GM18520 (cell line): ENCODE measurements around the gene HTR1B.

ENCODE experiments used
- ATAC-seq: cut with Tn5 transposase; IDR thresholded peaks from one replicate; pipeline ENCODE4 v1.9.1; 2021; ENCODE audit not compliant: unreplicated experiment

Gene HTR1B

DNA sequence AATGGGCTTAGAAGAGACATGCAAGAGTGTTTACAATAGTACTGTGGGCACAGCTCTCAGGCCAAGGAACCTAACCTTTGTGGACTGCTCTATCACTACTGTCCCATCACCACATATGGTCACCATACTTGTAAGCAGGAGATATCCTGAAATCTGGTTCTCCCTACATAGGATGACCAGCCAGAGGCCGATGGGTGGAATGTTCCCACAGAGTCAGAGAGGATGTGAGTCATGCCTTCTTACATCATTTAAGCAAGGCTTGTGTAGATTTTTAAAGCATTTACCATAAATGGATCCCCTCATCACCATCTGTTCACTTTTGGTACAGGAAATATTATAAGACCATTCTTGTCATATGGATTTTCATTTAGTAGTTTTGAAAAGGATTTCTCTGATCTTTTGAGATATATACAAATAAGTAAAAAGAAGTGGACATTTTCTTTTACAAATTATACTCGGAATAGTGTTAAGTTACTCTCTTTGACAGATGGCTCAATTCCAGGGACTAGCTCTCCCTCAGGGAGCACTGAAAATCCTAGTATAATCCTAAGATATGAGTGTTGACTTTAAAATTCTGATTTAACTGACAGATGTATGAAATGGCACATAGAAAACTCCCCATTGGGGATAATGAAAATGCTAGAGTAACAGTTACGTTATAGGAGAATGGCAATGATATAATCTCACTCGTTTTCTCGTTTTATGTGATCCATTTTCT, 6.6 kb downstream of the HTR1B start:
- ATAC-seq = no peak

DNA sequence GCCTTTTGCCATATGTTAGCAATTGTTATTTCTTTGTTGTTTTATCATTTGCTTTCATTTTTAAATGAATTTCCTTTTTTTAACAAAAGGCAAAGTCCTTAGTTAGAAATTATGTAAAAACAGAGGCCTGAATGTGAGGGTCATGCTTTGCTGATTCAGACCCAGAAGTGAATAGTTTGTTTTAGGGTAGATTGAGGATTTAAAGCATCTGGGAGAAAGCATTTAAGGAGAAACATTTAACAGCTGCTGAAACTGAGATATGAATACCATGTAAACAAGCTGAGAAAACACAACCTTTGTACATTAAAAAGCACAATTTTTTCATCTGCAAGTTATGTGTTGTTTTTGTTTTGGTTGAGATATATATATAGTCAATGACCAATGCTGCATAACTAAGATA, 8.0 kb downstream of the HTR1B start:
- no peak for ATAC-seq

DNA sequence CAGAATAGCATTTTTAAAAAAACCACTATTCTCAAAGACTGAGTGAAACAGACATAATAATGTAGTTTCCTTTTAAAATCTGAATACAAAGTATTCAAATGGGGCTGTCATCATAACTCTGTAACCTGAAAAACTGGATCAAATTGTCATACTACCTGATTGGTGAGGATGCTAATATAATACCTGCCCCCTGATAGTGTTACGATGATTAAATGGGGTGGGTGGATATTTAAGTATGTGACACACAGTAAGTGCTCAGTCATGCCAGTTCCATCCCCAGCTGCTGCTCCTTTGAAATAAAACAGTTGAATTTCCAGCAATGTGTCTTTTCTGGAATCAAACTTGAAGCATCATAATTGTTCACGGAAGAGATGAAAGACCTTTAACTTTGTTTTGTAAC, 8.9 kb downstream of the HTR1B start:
- ATAC-seq = no peak

DNA sequence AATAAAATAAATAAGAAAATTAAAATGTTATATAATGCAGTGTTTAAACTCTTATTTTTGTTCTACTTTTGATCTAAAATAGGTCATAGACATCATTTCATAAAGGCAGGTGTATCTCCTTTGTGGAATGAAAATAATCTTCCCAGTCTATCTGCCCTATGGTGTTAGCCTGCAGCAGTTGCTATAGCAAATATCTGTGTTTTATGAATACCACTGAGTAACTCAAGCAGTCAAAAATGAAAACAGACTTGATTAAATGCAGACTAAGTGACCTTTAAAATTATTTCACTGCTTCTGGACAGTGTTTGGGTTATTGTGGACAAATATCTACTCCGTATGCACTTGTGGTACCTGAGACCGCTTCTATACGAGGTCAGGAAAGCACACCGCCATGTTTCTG, 11.8 kb downstream of the HTR1B start:
- ATAC-seq = no peak

DNA sequence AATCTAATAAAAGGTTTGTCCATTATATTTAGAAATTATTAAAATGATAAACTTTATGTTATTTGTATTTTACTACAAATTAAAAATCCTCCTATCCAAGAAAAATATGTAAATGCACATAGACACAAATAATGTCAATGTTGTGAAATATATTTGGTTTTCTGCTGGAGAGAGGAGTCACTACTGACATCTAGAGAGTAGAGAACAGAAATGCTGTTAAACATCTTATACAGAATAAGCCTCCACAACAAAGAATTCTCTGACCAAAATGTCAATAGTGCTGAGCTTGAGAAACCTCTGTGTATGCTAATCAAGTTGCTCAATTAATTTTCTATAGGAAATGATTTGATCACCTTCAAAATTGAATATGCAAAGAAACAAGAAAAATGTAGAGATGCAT, 12.4 kb downstream of the HTR1B start:
- no peak for ATAC-seq

DNA sequence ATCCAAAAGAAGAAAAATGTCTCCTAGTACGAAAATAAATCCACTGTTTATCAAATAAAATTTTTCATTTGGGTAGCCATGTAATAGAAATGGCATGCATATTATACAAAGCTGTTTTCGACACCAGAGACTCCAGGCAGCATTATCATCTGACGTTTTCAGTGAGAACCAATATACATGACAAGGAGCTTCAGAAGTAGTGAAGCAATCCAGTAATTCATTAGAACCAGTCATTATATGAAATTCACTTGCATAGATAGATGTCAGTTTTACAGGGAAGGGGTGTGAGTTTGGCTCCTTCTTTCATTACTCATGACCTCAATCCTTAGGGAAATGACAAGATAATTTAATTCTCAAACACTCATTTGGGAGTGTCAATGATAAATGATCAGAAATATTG, 14.7 kb downstream of the HTR1B start:
- no peak for ATAC-seq

DNA sequence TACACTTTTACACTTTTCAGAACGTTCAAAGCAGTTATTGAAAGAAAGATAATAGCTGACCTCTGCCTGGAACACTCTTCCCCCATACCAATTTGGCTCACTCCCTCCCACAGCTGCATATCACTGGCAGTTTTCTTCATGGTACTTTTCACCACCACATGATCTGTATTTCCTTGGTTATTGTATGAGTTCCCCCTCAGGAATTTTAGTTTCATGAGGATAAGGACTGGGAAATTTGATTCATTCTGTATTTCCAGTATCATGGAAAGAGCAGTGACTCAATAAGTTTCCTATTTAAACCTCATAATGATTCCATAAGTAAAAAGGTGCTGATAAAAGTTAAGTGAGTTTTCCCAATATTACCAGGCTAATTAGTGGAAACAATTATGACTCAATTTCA, 16.0 kb downstream of the HTR1B start:
- ATAC-seq = no peak

DNA sequence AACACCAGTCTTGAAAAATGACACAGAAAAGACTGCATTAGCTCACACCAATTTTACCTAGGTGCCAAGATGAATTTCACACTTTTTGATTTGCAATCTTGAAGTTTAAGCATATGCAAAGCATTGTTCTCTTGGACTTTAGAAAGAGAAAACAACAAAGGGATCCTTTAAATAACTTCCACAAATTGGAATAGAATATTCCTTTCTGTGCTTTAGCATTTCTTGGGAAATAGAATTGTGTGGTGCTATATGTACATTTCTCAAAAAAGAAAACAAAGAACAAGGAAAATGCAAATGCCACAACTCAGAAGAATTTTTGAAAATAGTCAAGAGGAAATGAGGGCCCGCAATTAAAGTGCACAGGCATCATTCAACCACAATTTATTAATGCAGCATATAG, 17.0 kb downstream of the HTR1B start:
- ATAC-seq = no peak

DNA sequence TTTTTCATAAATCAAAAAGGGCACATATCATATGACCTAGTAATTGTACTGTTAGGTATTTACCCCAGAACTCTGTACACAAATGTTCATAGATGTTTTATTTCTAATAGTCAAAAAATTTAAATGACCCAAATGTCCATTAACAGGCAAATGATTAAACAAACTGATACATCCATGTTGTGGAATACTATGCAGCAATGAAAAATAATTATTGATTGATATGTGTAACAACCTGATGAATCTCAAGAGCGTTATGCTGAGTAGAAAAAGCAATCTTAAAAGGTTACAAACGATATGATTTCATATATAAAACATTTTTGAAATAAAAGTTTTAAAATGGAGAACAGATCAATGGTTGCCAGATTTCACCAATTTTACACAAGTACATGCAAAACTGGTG, 18.1 kb downstream of the HTR1B start:
- ATAC-seq = no peak

DNA sequence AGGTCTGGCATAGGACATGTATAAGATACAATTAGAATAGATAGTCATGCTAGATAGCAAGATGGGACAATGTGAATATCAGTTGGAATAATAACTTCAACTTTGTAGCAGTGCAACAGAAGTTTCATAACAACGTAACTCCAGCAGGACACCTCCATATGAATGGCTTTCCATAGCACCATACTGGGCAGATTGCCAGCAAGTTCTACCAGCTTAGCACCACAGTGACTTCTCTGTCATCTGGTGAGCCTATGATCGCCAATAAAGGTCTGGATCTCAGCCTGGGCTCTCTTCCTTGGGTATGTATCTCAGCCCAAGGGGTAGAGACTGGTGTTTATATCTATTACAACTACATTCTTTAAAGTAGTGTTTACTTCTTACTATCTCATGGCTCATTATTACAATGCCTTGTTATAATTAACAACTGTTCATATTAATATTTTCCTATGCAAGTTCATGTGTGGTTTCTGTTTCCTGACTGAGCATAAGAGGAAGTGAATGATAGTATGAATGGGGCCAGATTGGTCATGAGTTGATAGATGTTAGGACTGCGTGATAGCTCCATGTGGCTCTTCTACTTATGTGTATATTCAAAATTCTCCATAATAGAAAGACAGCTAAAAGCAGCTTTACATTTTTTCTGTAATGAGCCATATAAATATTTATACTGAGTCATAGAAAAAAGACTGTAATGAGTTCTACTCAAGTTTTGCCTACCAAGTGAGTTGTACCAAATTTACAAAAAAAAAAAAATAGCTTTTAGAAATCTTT, 22.9 kb downstream of the HTR1B start:
- ATAC-seq = no peak

DNA sequence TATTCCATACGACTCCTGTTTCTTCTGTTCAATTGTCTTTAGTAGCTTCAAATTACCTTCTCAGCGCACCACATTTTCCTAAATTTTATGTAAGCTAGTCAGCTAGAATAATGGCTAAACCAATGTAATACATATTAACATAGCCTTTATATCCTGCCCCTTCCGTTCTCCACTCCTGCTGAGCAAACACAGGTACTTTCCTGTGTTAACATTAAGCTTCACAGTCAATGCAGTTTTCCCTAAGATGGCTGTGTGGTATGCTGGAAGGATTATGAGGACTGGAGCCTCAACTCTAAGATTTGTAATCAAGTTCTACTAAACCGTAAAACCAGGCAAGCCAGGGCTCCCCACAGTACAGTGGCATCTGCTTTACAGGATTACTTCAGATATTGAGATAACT, 29.4 kb downstream of the HTR1B start:
- ATAC-seq = no peak

DNA sequence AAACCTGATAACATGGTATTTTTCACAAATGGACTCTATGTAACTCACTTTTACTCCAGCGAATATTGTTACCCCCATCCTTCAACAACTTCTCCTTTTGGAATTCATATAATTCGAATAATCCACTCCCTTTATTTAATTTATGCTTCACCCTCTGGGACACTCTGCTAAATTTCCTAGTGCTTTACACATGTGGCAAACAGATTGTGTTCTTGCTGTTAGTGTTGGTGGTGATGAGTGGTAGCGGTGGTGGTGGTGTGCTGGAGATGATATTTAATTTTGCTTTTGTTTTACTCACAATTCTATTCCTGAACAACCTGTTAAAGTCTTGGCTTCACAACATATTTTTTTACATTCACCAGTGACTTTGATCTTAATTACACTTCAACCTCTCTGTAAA, 32.8 kb downstream of the HTR1B start:
- no peak for ATAC-seq

DNA sequence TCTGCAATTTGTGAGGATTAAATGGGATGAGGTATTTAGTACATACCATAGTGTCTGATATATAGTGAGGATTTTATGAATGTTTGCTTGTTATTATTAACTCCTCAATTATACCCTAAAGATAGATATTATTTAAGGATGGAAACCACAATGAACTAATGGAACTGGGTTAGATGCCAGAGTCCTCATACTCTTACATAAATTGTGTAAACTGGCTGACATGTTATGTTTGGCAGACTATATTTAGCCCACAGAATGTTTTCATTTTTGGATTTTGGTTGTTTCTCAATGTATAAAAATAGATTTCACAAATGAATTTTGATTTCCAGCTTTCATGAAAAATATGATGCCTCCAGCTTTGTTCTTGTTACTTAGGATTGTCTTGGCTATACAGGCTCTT, 37.6 kb downstream of the HTR1B start:
- no peak for ATAC-seq

DNA sequence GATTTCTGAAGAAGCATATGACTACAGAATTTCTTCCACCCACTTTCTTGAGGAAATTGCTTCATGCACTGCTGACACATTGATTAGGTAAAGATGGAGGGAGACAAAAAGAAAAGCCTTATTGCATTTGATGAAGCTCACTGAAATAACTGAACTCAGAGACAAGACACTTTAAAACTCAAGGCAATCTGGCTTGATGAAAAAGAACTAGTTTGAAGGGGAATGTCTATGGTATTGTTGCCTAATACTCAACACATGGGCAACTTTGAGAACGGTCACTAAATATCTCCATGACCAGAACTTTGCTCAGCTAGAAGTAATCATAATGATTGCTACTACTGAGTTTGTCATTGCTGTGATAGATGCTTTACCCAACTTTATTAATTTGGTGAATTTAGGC, 38.1 kb downstream of the HTR1B start:
- ATAC-seq = no peak

DNA sequence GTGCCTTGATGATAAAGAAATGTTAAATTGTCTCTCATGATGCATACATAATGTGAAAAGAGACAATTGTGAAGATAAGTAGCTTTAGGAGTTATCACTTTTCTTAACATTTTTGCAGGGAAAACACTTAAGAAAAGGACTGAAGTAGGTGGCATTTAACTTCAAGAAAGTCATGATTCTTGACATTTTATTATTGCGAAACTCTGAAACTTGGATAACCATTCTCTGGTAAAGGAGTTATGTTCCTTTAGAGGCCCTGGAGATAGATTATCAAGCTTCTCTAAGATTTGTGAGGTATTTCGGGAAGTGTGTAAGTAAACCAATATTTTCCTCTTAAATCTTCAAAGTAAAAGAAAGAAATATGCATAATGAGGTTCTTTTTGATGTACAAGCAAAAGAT, 38.5 kb downstream of the HTR1B start:
- no peak for ATAC-seq

DNA sequence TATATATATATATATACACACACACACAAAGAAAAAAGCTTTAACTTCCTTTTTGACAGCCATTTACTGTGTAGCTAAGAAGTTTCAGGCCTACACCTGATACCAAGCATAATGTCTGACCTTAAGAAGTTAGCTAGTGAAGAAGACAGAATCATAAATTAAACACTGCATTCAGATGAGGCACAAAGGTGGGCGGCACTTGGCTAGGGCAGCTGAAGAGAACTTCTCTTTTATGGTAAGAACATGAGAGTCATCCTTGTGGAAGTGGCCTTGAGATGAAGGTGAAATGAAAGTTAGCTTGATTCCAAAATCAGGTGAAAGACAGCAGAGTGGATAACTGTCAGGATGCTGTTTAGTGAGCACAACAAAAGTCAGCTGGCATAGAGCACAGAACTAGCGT, 46.5 kb downstream of the HTR1B start:
- no peak for ATAC-seq

DNA sequence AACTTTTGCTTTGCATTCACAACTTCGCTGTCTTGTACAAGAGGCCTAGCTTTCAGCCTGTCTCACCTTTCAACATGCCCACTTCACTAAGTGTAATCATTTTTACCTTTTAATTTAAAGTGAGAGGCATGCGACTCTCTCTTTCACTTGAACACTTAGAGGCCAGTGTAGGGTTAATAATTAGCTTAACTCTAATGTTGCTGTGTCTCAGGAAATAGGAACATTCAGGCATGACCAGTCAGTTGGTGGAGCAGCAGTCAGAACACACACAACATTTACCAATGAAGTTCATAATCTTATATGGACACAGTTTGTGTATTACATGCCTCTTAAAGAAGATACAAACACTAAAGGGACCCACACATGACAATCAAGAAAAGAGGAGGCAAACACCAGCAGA, 47.6 kb downstream of the HTR1B start:
- no peak for ATAC-seq
